ENCODE data around the gene SNX24. TPM values are rescaled to one million over a fixed set of nuclear protein-coding genes. Genes with fewer than 3 reads are reported as not detected.
"Not testable (repeated sequence)": the region's sequence is repeated elsewhere in the genome, so short reads cannot be mapped to it uniquely, and the experiment has no call there.

SNX24 gene
- polyA plus RNA-seq, 2 of the 4 experiments (the other 2 are of a cell fraction), result 20.4 to 22.4 TPM

- ChIA-PET POLR2A (no interaction called here), CTCF (no interaction called here)
- peaks cover 6% of the 10 kb centered on the region; the same call in 2 of the 3 replicates for H3K4me1 ChIP-seq
- no peak for FAIRE-seq
- H3K4me3 ChIP-seq, result no peak overlapping the region
- no peak overlapping the region for H3K27ac ChIP-seq
- no peak for TF ChIP-seq CHD2 (IDR thresholded peaks at IDR 0.05; ENCODE audit: low read length, partially characterized antibody)
- no peak for TF ChIP-seq POLR2A (IDR thresholded peaks at IDR 0.05; ENCODE audit: low read length)
- TF ChIP-seq USF2 (IDR thresholded peaks at IDR 0.05), result no peak
- no peak for TF ChIP-seq REST (IDR thresholded peaks at IDR 0.05)
- TF ChIP-seq BCL3 (IDR thresholded peaks at IDR 0.05), result no peak
- no peak for TF ChIP-seq ZFP36 (IDR thresholded peaks at IDR 0.05; ENCODE audit: borderline replicate concordance, partially characterized antibody)
- DNase-seq (ENCODE audit: low read depth in 1 of 2, low spot score in 1 of 2), result no peak
- WGBS (ENCODE audit: missing lambda C conversion rate), result 88% methylated on average over 4 of the region's 4 CpGs
- no peak overlapping the region for H3K4me2 ChIP-seq
- no peak for ATAC-seq
- H3K9me3 ChIP-seq, result no peaks in the 10 kb centered on the region
Measured at GRCh38 chr5:122972877-122973276, 127.5 kb downstream of the SNX24 start.

- H3K9me3 ChIP-seq; H3K4me3 ChIP-seq; H3K4me2 ChIP-seq; POLR2A ChIA-PET; FAIRE-seq; CTCF ChIA-PET; DNase-seq (ENCODE audit: low read depth in 1 of 2, low spot score in 1 of 2); H3K27ac ChIP-seq; ATAC-seq: not testable (repeated sequence)
- H3K4me1 ChIP-seq, result peaks cover 14% of the 10 kb centered on the region; the same call in 2 of the 3 replicates
- WGBS (ENCODE audit: missing lambda C conversion rate), result 83% methylated on average over 1 of the region's 1 CpG
Measured at GRCh38 chr5:122973759-122974158, 128.3 kb downstream of the SNX24 start.

GRCh38 chr5:122974251-122974650 is 128.8 kb downstream of the SNX24 start:
- H3K9me3 ChIP-seq; DNase-seq (ENCODE audit: low read depth in 1 of 2, low spot score in 1 of 2); ATAC-seq; POLR2A ChIA-PET; FAIRE-seq; H3K4me3 ChIP-seq; H3K27ac ChIP-seq; H3K4me2 ChIP-seq; CTCF ChIA-PET: not testable (repeated sequence)
- WGBS (ENCODE audit: missing lambda C conversion rate), result 92% methylated on average over 3 of the region's 3 CpGs
- H3K4me1 ChIP-seq, result peaks cover 14% of the 10 kb centered on the region; the same call in 2 of the 3 replicates

- ATAC-seq (no peak), DNase-seq (ENCODE audit: low read depth in 1 of 2, low spot score in 1 of 2) (no peak), FAIRE-seq (no peak)
- no peaks in the 10 kb centered on the region for H3K9me3 ChIP-seq
- H3K4me2 ChIP-seq, result no peak overlapping the region; the same call in 2 of the 3 replicates
- TF ChIP-seq ZSCAN20 (CRISPR knock-in tag; IDR thresholded peaks at IDR 0.05) (no peak), HOXA7 (CRISPR knock-in tag; IDR thresholded peaks at IDR 0.05) (no peak)
- ChIA-PET POLR2A (no interaction called here), CTCF (no interaction called here)
- H3K27ac ChIP-seq, result no peak overlapping the region
- 95% methylated on average over 2 of the region's 2 CpGs for WGBS (ENCODE audit: missing lambda C conversion rate)
- peaks cover 14% of the 10 kb centered on the region; the same call in 2 of the 3 replicates for H3K4me1 ChIP-seq
- no peak overlapping the region for H3K4me3 ChIP-seq
Measured at GRCh38 chr5:122977319-122977718, 131.9 kb downstream of the SNX24 start.

- ChIA-PET POLR2A (no interaction called here), CTCF (no interaction called here)
- Histone ChIP-seq H3K4me2 (peak overlapping the region; percentile 42), H3K9me3 (no peaks in the 10 kb centered on the region), H3K4me1 (peaks cover 14% of the 10 kb centered on the region; the same call in 2 of the 3 replicates), H3K4me3 (no peak overlapping the region), H3K27ac (no peak overlapping the region)
- DNase-seq (ENCODE audit: low read depth in 1 of 2, low spot score in 1 of 2), result no peak
- no peak for FAIRE-seq
- TF ChIP-seq TFCP2L1 (CRISPR knock-in tag; IDR thresholded peaks at IDR 0.05) (no peak), CBX8 (IDR thresholded peaks at IDR 0.05) (no peak), FOSB (CRISPR knock-in tag; IDR thresholded peaks at IDR 0.05) (no peak), HDAC2 (IDR thresholded peaks at IDR 0.05) (no peak), CHD2 (IDR thresholded peaks at IDR 0.05; ENCODE audit: low read length, partially characterized antibody) (no peak)
- 45% methylated on average over 2 of the region's 2 CpGs for WGBS (ENCODE audit: missing lambda C conversion rate)
- ATAC-seq, result no peak
Measured at GRCh38 chr5:122978068-122978467, 132.7 kb downstream of the SNX24 start.
